ENCODE measurements around the gene AGL. TPM values are rescaled to one million over a fixed set of nuclear protein-coding genes. Genes with fewer than 3 reads are reported as not detected.
"Not testable (repeated sequence)": the region's sequence is repeated elsewhere in the genome, so short reads cannot be mapped to it uniquely, and the experiment has no call there.

The AGL gene
- total and polyA plus RNA-seq, 2 experiments from 2014 or later: 13.4 to 22.9 TPM

GRCh38 chr1:99845201-99845600 lies 5.0 kb upstream of the AGL start:
- DNase-seq (ENCODE audit: low spot score): peak; percentile 60
- H3K27ac ChIP-seq (ENCODE audit: low read depth): peak overlapping the region; percentile 29; the same call in 1 of the 2 replicates
- H3K4me3 ChIP-seq; H3K4me1 Mint-ChIP-seq; H3K79me2 ChIP-seq (replicated peaks; ENCODE audit: insufficient read depth); H3K4me2 ChIP-seq; H3K36me3 Mint-ChIP-seq (ENCODE audit: low read depth); H3K4me3 Mint-ChIP-seq; H3K4me1 ChIP-seq (ENCODE audit: insufficient read depth); H2AFZ ChIP-seq; ATAC-seq; H3K27me3 ChIP-seq (ENCODE audit: insufficient read depth); H3K27me3 Mint-ChIP-seq (ENCODE audit: insufficient read depth, low read depth, poor library complexity); H3K27ac Mint-ChIP-seq; H3K9me2 ChIP-seq (ENCODE audit: insufficient read depth); H3F3A ChIP-seq (replicated peaks; ENCODE audit: low read depth); H3K9me3 Mint-ChIP-seq; H4K20me1 ChIP-seq (replicated peaks; ENCODE audit: insufficient read depth); H3K36me3 ChIP-seq (ENCODE audit: insufficient read depth): not testable (repeated sequence)

DNA sequence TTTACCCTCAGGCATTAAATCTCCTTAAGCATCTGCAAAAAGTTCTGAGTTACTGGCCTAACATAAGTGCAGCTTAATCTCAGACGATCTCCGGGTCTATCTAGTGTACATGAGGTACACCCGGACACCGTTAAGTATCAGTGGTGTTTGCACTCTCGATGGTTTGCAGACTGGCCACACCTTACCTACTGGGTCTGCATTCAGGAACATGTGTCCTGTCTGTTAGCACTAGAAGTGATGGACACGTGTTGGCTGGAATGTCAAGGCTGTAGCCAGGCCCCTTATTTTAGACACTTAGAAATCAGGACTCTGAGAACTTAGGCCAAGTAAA lies 783 bp upstream of the AGL start:
- no peaks in the 10 kb centered on the region for H3K9me3 Mint-ChIP-seq
- ATAC-seq (peak; percentile 6), DNase-seq (ENCODE audit: low spot score) (no peak)
- no peaks in the 10 kb centered on the region for H3K79me2 ChIP-seq (replicated peaks; ENCODE audit: insufficient read depth)
- H4K20me1 ChIP-seq (replicated peaks; ENCODE audit: insufficient read depth): no peaks in the 10 kb centered on the region
- peaks cover 10% of the 10 kb centered on the region; the same call in 2 of the 3 replicates for H3K36me3 Mint-ChIP-seq (ENCODE audit: low read depth)
- no peaks in the 10 kb centered on the region for H3K27me3 ChIP-seq (ENCODE audit: insufficient read depth)
- peaks cover 5% of the 10 kb centered on the region for H3K27me3 Mint-ChIP-seq (ENCODE audit: insufficient read depth, low read depth, poor library complexity)
- H3K4me3 Mint-ChIP-seq: peak overlapping the region; percentile 92
- TF ChIP-seq, protein P1, sequence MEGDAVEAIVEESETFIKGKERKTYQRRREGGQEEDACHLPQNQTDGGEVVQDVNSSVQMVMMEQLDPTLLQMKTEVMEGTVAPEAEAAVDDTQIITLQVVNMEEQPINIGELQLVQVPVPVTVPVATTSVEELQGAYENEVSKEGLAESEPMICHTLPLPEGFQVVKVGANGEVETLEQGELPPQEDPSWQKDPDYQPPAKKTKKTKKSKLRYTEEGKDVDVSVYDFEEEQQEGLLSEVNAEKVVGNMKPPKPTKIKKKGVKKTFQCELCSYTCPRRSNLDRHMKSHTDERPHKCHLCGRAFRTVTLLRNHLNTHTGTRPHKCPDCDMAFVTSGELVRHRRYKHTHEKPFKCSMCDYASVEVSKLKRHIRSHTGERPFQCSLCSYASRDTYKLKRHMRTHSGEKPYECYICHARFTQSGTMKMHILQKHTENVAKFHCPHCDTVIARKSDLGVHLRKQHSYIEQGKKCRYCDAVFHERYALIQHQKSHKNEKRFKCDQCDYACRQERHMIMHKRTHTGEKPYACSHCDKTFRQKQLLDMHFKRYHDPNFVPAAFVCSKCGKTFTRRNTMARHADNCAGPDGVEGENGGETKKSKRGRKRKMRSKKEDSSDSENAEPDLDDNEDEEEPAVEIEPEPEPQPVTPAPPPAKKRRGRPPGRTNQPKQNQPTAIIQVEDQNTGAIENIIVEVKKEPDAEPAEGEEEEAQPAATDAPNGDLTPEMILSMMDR (conservative IDR thresholded peaks at IDR 0.05; ENCODE audit: low read depth in 2 of 2): no peak
- no peak for TF ChIP-seq NANOG (IDR thresholded peaks at IDR 0.05; ENCODE audit: borderline replicate concordance)
- no peak for TF ChIP-seq EZH2phosphoT487 (IDR thresholded peaks at IDR 0.05; ENCODE audit: unreplicated experiment)
- no peak for TF ChIP-seq CREB1 (CRISPR knock-in tag; IDR thresholded peaks at IDR 0.05; ENCODE audit: low read depth)
- no peak for TF ChIP-seq JUNB (IDR thresholded peaks at IDR 0.05; ENCODE audit: unreplicated experiment)
- TF ChIP-seq POLR2AphosphoS5 (IDR thresholded peaks at IDR 0.05; ENCODE audit: low read depth): no peak
- TF ChIP-seq EZH2 (IDR thresholded peaks at IDR 0.05; ENCODE audit: low read depth, unreplicated experiment): no peak
- no peak for TF ChIP-seq ZNF331 (CRISPR knock-in tag; IDR thresholded peaks at IDR 0.05; ENCODE audit: low read depth)
- TF ChIP-seq REST (IDR thresholded peaks at IDR 0.05; ENCODE audit: unreplicated experiment): no peak
- 0 out of 2 replicates have a peak, but pooled peaks cover 11% of the 10 kb centered on the region for H3F3A ChIP-seq (replicated peaks; ENCODE audit: low read depth)
- H3K4me3 ChIP-seq: peak overlapping the region; percentile 94
- peaks cover 16% of the 10 kb centered on the region; the same call in 1 of the 2 replicates for H3K4me1 ChIP-seq (ENCODE audit: insufficient read depth)
- H3K4me1 Mint-ChIP-seq: peaks cover 11% of the 10 kb centered on the region; the same call in 2 of the 3 replicates
- 0 out of 2 replicates have a peak, but pooled peaks cover 3% of the 10 kb centered on the region for H3K36me3 ChIP-seq (ENCODE audit: insufficient read depth)
- peak overlapping the region; percentile 94 for H3K27ac Mint-ChIP-seq
- peak overlapping the region; percentile 92 for H3K27ac ChIP-seq (ENCODE audit: low read depth)
- H2AFZ ChIP-seq: peak overlapping the region; percentile 34; the same call in 1 of the 2 replicates
- no peaks in the 10 kb centered on the region for H3K9me2 ChIP-seq (ENCODE audit: insufficient read depth)
- H3K4me2 ChIP-seq: peak overlapping the region; percentile 94

All from GM23338 (cell line).